ENCODE data around the gene MLEC. TPM values are rescaled to one million over a fixed set of nuclear protein-coding genes. Genes with fewer than 3 reads are reported as not detected.

Gene MLEC
- total and polyA plus RNA-seq, 9 of the 15 experiments (the other 6 are each of a cell fraction or from before 2014, with no cell fraction given), result 18.5 to 108 (median 57.8) TPM

- TF ChIP-seq HCFC1 (IDR thresholded peaks at IDR 0.05; ENCODE audit: low read depth, low read length), result no peak
- no peak for TF ChIP-seq EGR1 (conservative IDR thresholded peaks at IDR 0.05)
- no peak for TF ChIP-seq CREB3L1 (IDR thresholded peaks at IDR 0.05; ENCODE audit: borderline replicate concordance, low read depth)
- no peak for TF ChIP-seq NEUROD1 (IDR thresholded peaks at IDR 0.05; ENCODE audit: borderline replicate concordance, low read depth, low read length, partially characterized antibody)
- TF ChIP-seq JUND (IDR thresholded peaks at IDR 0.05; ENCODE audit: borderline replicate concordance, low read depth, low read length), result no peak
- TF ChIP-seq JUND (tag; IDR thresholded peaks at IDR 0.05; ENCODE audit: borderline replicate concordance, low read depth, low read length), result no peak
- no peak for TF ChIP-seq POLR2AphosphoS2 (IDR thresholded peaks at IDR 0.05; ENCODE audit: low read length)
- no peak for TF ChIP-seq MAFK (IDR thresholded peaks at IDR 0.05; ENCODE audit: low read length)
- TF ChIP-seq FOXK1 (CRISPR knock-in tag; IDR thresholded peaks at IDR 0.05; ENCODE audit: borderline replicate concordance), result no peak
- TF ChIP-seq PHTF2 (CRISPR knock-in tag; IDR thresholded peaks at IDR 0.05), result no peak
These were observed 62.3 kb downstream of the MLEC start (continued) for GRCh38 chr12:120749256-120749655.

- no peaks in the 10 kb centered on the region for H3K36me3 ChIP-seq (ENCODE audit: control insufficient read depth, insufficient read depth, low read length)
- TF ChIP-seq AFF1 (IDR thresholded peaks at IDR 0.05; ENCODE audit: low read depth in 1 of 2, partially characterized antibody in 2 of 2) (no peak), E2F6 (IDR thresholded peaks at IDR 0.05; ENCODE audit: borderline replicate concordance in 1 of 2, extremely low read depth in 1 of 2, insufficient read depth in 1 of 2, insufficient read length in 1 of 2, low read depth in 1 of 2, low read length in 1 of 2, poor library complexity in 1 of 2, severe bottlenecking in 1 of 2) (no peak), PREB (CRISPR knock-in tag; IDR thresholded peaks at IDR 0.05) (no peak)
These were observed 63.9 kb downstream of the MLEC start for GRCh38 chr12:120750806-120751205.

More at GRCh38 chr12:120750806-120751205, 63.9 kb downstream of the MLEC start:
- no TSS peak for BruUV-seq (replicated peaks)
- Histone ChIP-seq H2AFZ (ENCODE audit: low read depth, low read length) (no peak overlapping the region), H3K4me1 (replicated peaks in 1 of 2; ENCODE audit: control insufficient read depth in 2 of 2, insufficient read depth in 2 of 2, low read length in 2 of 2) (peaks cover 3 to 5% of the 10 kb centered on the region in 2 experiments; a peak in 2 of 5 replicates), H3K27ac (ENCODE audit: extremely low read depth, low read depth, low read length) (no peak overlapping the region), H3K9me3 (replicated peaks; ENCODE audit: control insufficient read depth, insufficient read depth, low read depth, low read length) (no peaks in the 10 kb centered on the region), H3K4me2 (ENCODE audit: insufficient read depth, low read length) (no peak overlapping the region), H3K4me3 (no peak overlapping the region), H3K79me2 (ENCODE audit: control insufficient read depth, insufficient read depth, low read length) (no peaks in the 10 kb centered on the region), H3K27me3 (ENCODE audit: control insufficient read depth in 2 of 2, insufficient read depth in 2 of 2, low read length in 2 of 2) (no peaks in the 10 kb centered on the region), H3K9ac (ENCODE audit: insufficient read depth in 1 of 2, low read depth in 2 of 2, low read length in 2 of 2) (no peak overlapping the region), H4K20me1 (replicated peaks; ENCODE audit: control insufficient read depth, insufficient read depth, low read length) (no peaks in the 10 kb centered on the region), H3K9me1 (ENCODE audit: control insufficient read depth, insufficient read depth, low read length) (no peaks in the 10 kb centered on the region)
- DNase-seq (ENCODE audit: extremely low read depth in 1 of 4, low spot score in 3 of 4), result peak in 1 of 4 experiments; percentile 17
- in situ Hi-C loops (cut with MboI), result no loop called here
- no peak for FAIRE-seq
- CTCF ChIA-PET (ENCODE audit: low intra/inter-chr PET ratio), result interaction anchor here (0.6 kb wide), 1 partner anchor 104 kb away, joined by 6 read pairs; no protein-coding TSS in a partner anchor
- WGBS (ENCODE audit: insufficient coverage, low coverage, missing lambda C conversion rate), result 62% methylated on average over 5 of the region's 5 CpGs
- POLR2A ChIA-PET, result interaction anchor here (0.7 to 0.9 kb wide), 5 partner anchors 10 to 267 kb away, joined by 3 to 4 read pairs (median 3); no protein-coding TSS in a partner anchor
- ATAC-seq, result no peak
- intact Hi-C loops (cut with micrococcal nuclease), result loop anchor here (2.0 kb wide), 1 partner anchor 220 kb away; no protein-coding TSS in a partner anchor
